ENCODE measurements around the gene KCNAB1. TPM values are rescaled to one million over a fixed set of nuclear protein-coding genes. Genes with fewer than 3 reads are reported as not detected.
A peak's percentile ranks its signal among the peaks of the same experiment; 100 is the strongest.

Gene KCNAB1
- total RNA-seq, 1 experiment from 2014 or later, result not detected

DNA sequence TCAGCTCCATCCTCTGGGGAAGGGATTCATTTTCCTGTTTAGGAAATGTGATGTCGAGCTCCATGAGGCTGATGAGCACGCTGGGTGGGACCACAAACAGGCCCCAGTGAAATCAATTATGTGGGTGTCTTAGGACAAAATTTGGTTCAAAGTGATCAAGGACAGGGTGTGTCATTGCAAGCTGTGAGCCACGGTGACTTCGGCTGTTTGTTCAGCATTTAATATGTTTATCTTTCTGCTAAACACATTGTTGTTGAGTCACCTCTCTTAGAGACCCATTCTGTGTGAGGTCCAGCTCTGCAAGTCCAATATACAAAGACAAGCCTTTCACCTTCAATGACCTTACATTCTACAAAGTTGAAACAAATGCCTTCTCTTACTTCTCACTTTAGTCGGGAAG, 393.2 kb downstream of the KCNAB1 start:
- Histone ChIP-seq H3K9ac (ENCODE audit: low read length) (no peak overlapping the region), H3K4me1 (ENCODE audit: insufficient read depth, low read length) (peaks cover 15% of the 10 kb centered on the region), H3K4me2 (ENCODE audit: low read length) (peak overlapping the region; percentile 65), H3K27ac (ENCODE audit: low read length) (peak overlapping the region; percentile 34), H3K9me2 (replicated peaks; ENCODE audit: low read length) (no peaks in the 10 kb centered on the region), H3K79me2 (ENCODE audit: low read length) (no peaks in the 10 kb centered on the region), H3K9me3 (ENCODE audit: low read length) (no peaks in the 10 kb centered on the region), H4K20me1 (ENCODE audit: low read length) (no peaks in the 10 kb centered on the region), H3K27me3 (ENCODE audit: low read length) (no peaks in the 10 kb centered on the region), H2AFZ (ENCODE audit: low read length) (no peak overlapping the region), H3K36me3 (ENCODE audit: low read depth, low read length) (no peaks in the 10 kb centered on the region), H3F3A (ENCODE audit: low read length, unreplicated experiment) (no peaks in the 10 kb centered on the region), H3K4me3 (ENCODE audit: low read length) (no peak overlapping the region)
- ChIA-PET CTCF (no interaction called here), POLR2A (ENCODE audit: unreplicated experiment) (interaction anchor here (0.6 kb wide), 1 partner anchor 527 kb away, joined by 5 read pairs; no protein-coding TSS in a partner anchor)
- no peak for TF ChIP-seq EZH2 (IDR thresholded peaks at IDR 0.05; ENCODE audit: low read length, unreplicated experiment)
- TF ChIP-seq, protein P1, sequence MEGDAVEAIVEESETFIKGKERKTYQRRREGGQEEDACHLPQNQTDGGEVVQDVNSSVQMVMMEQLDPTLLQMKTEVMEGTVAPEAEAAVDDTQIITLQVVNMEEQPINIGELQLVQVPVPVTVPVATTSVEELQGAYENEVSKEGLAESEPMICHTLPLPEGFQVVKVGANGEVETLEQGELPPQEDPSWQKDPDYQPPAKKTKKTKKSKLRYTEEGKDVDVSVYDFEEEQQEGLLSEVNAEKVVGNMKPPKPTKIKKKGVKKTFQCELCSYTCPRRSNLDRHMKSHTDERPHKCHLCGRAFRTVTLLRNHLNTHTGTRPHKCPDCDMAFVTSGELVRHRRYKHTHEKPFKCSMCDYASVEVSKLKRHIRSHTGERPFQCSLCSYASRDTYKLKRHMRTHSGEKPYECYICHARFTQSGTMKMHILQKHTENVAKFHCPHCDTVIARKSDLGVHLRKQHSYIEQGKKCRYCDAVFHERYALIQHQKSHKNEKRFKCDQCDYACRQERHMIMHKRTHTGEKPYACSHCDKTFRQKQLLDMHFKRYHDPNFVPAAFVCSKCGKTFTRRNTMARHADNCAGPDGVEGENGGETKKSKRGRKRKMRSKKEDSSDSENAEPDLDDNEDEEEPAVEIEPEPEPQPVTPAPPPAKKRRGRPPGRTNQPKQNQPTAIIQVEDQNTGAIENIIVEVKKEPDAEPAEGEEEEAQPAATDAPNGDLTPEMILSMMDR (conservative IDR thresholded peaks at IDR 0.05; ENCODE audit: low read depth, low read length), result no peak
- TF ChIP-seq EZH2phosphoT487 (IDR thresholded peaks at IDR 0.05; ENCODE audit: borderline replicate concordance, low read length), result no peak
- intact Hi-C loops (cut with micrococcal nuclease), result loop anchor here (1.0 kb wide), 1 partner anchor 362 kb away; no protein-coding TSS in a partner anchor
- ATAC-seq (peak; percentile 94), DNase-seq (peak; percentile 80)
- no TSS peak for BruUV-seq (replicated peaks)

DNA sequence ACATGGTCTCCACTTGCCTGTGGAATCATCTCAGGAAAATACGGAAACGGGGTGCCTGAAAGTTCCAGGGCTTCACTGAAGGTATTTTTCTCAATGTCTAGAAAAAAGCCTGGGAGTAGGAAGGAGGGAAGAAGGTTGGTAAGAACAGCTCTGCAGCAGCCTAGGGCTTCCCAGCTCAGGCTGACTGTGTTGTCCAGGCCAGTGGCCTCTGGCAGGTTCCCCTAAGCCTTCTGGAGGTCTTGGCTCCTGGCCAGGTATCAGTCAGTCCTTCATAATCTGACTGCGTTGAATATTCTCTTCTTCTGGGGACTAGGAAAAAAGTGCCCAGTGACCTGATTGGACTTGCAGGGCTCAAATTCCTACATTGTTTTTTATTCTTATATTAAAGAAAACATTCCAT, 395.9 kb downstream of the KCNAB1 start:
- no peak for ATAC-seq
- DNase-seq, result no peak
- no peaks in the 10 kb centered on the region for H4K20me1 ChIP-seq (ENCODE audit: low read length)
- intact Hi-C loops (cut with micrococcal nuclease), result no loop called here
- no peaks in the 10 kb centered on the region; the same call in 1 of the 2 replicates for H3K9me2 ChIP-seq (replicated peaks; ENCODE audit: low read length)
- H3K79me2 ChIP-seq (ENCODE audit: low read length), result no peaks in the 10 kb centered on the region
- no peaks in the 10 kb centered on the region for H3K9me3 ChIP-seq (ENCODE audit: low read length)
- peaks cover 15% of the 10 kb centered on the region for H3K4me1 ChIP-seq (ENCODE audit: insufficient read depth, low read length)
- ChIA-PET POLR2A (ENCODE audit: unreplicated experiment) (no interaction called here), CTCF (no interaction called here)
- no peak for TF ChIP-seq EZH2 (IDR thresholded peaks at IDR 0.05; ENCODE audit: low read length, unreplicated experiment)
- no peak for TF ChIP-seq EZH2phosphoT487 (IDR thresholded peaks at IDR 0.05; ENCODE audit: borderline replicate concordance, low read length)
- TF ChIP-seq, protein P1 (conservative IDR thresholded peaks at IDR 0.05; ENCODE audit: low read depth, low read length), result no peak
- H3K9ac ChIP-seq (ENCODE audit: low read length), result no peak overlapping the region
- H3K4me3 ChIP-seq (ENCODE audit: low read length), result no peak overlapping the region
- no peaks in the 10 kb centered on the region for H3K36me3 ChIP-seq (ENCODE audit: low read depth, low read length)
- no peak overlapping the region for H3K4me2 ChIP-seq (ENCODE audit: low read length)
- no TSS peak for BruUV-seq (replicated peaks)
- no peaks in the 10 kb centered on the region for H3F3A ChIP-seq (ENCODE audit: low read length, unreplicated experiment)
- no peak overlapping the region for H3K27ac ChIP-seq (ENCODE audit: low read length)
- H2AFZ ChIP-seq (ENCODE audit: low read length), result no peak overlapping the region
- no peaks in the 10 kb centered on the region for H3K27me3 ChIP-seq (ENCODE audit: low read length)

DNA sequence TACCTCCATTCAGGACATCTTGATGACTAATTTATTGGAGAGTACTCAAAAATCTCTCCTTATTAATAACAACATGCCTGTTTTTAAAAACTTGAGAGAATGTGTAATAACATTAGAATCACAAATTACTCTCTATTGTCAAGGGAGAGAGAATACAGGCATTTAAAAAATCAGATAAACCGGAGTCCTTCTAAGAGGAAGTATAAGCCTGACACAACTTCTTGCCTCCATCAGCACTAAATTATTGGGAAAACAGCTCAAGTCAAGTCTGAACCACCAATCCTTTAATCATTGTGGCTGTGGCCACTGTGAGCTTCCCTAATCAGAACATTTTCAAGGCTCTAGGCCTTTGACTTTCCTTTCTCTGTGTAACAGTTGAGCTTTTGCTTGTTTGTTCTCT, 396.6 kb downstream of the KCNAB1 start:
- Histone ChIP-seq H3K9me3 (ENCODE audit: low read length) (no peaks in the 10 kb centered on the region), H3K27ac (ENCODE audit: low read length) (no peak overlapping the region), H2AFZ (ENCODE audit: low read length) (no peak overlapping the region), H3K4me2 (ENCODE audit: low read length) (no peak overlapping the region), H3K79me2 (ENCODE audit: low read length) (no peaks in the 10 kb centered on the region), H4K20me1 (ENCODE audit: low read length) (no peaks in the 10 kb centered on the region), H3K4me3 (ENCODE audit: low read length) (no peak overlapping the region), H3K36me3 (ENCODE audit: low read depth, low read length) (no peaks in the 10 kb centered on the region), H3K4me1 (ENCODE audit: insufficient read depth, low read length) (peaks cover 15% of the 10 kb centered on the region), H3F3A (ENCODE audit: low read length, unreplicated experiment) (no peaks in the 10 kb centered on the region), H3K27me3 (ENCODE audit: low read length) (no peaks in the 10 kb centered on the region), H3K9me2 (replicated peaks; ENCODE audit: low read length) (no peaks in the 10 kb centered on the region; the same call in 1 of the 2 replicates), H3K9ac (ENCODE audit: low read length) (no peak overlapping the region)
- ATAC-seq (no peak), DNase-seq (no peak)
- no TSS peak for BruUV-seq (replicated peaks)
- intact Hi-C loops (cut with micrococcal nuclease), result no loop called here
- ChIA-PET CTCF (no interaction called here), POLR2A (ENCODE audit: unreplicated experiment) (no interaction called here)
- no peak for TF ChIP-seq EZH2phosphoT487 (IDR thresholded peaks at IDR 0.05; ENCODE audit: borderline replicate concordance, low read length)
- no peak for TF ChIP-seq EZH2 (IDR thresholded peaks at IDR 0.05; ENCODE audit: low read length, unreplicated experiment)
- TF ChIP-seq, protein P1 (conservative IDR thresholded peaks at IDR 0.05; ENCODE audit: low read depth, low read length), result no peak

All from PC-3 (cell line).